ENCODE measurements around the gene HSPA1A. TPM values are rescaled to one million over a fixed set of nuclear protein-coding genes. Genes with fewer than 3 reads are reported as not detected.

The HSPA1A gene
- total RNA-seq, 1 donor from 2014 or later: 155 TPM

DNA sequence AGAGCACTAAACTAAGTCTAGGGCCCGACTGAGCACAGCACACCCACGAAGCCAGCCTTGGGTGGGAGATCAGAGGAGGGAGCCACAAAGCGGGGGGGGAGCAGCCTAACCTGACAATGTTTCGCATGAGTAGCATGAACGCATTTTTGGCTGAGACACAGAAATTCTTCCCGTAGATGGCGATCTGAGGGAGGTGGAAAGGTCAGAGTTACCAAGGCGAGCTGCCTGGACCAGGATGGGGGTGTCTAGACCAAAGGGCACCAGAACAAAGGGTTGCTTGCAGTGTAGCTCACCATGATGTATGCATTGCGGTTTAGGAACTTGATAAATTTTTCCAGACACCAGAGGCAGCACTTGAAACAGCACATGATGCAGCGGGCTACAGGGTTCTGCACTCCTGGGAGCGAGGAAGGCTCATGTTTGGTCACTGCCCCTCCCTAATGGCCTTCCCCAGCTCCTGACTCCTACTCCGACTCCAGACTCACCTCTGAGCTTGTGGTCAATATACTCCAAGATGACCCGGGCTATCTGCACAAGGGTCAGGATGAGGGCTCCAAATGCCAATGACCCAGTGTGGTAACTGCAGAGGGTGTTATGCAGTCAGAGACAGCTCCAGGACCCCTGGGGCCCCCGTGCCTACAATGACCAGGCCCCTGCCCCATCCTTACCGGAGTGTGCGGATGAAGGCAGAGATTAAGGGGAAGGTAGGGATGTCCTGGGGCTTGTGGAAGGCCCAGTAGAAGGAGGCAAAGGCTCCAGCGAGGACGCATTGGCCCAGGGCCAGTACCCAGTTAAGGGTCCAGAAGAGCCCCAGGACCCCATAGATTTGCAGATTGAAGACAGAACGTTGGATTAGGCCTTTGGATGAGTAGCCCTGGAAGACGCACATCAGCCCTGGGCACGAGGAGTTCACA lies 50.1 kb downstream of the HSPA1A start:
- no peak for DNase-seq

Other genes with a start within 250 kb of the HSPA1A start
- not detected in 2 replicates for gene LTA, start 243.3 kb upstream of the HSPA1A start, total RNA-seq
- gene TNF, start 240.0 kb upstream of the HSPA1A start, total RNA-seq: 0.17 TPM in 1 of 2 replicates, not detected in the other
- 3.4 and 30.5 TPM in 2 replicates for gene LTB, start 233.1 kb upstream of the HSPA1A start, total RNA-seq
- gene LST1, start 229.3 kb upstream of the HSPA1A start, total RNA-seq: 0.37 TPM in 1 of 2 replicates, not detected in the other
- gene NCR3, start 222.5 kb upstream of the HSPA1A start, total RNA-seq: not detected in 2 replicates
- gene AIF1, start 200.3 kb upstream of the HSPA1A start, total RNA-seq: not detected in 2 replicates
- 32.2 and 70.8 TPM in 2 replicates for gene PRRC2A, start 194.8 kb upstream of the HSPA1A start, total RNA-seq
- gene BAG6, start 162.9 kb upstream of the HSPA1A start, total RNA-seq: 133 and 309 TPM in 2 replicates
- gene APOM, start 159.6 kb upstream of the HSPA1A start, total RNA-seq: 0.34 and 0.37 TPM in 2 replicates
- 20.6 and 28.6 TPM in 2 replicates for gene C6orf47, start 154.8 kb upstream of the HSPA1A start, total RNA-seq
- 11.9 and 12.9 TPM in 2 replicates for gene GPANK1, start 150.5 kb upstream of the HSPA1A start, total RNA-seq
- gene CSNK2B, start 149.5 kb upstream of the HSPA1A start, total RNA-seq: 111 and 116 TPM in 2 replicates
- 1.8 and 3.2 TPM in 2 replicates for gene LY6G5B, start 145.6 kb upstream of the HSPA1A start, total RNA-seq
- gene LY6G5C, start 134.5 kb upstream of the HSPA1A start, total RNA-seq: 3.6 and 4.5 TPM in 2 replicates
- gene ABHD16A, start 112.2 kb upstream of the HSPA1A start, total RNA-seq: 60.7 and 66.9 TPM in 2 replicates
- gene LY6G6F, start 108.7 kb upstream of the HSPA1A start, total RNA-seq: not detected in 2 replicates
- not detected in 2 replicates for gene LY6G6D, start 100.2 kb upstream of the HSPA1A start, total RNA-seq
- gene LY6G6C, start 93.8 kb upstream of the HSPA1A start, total RNA-seq: not detected in 2 replicates
- gene MPIG6B, start 92.2 kb upstream of the HSPA1A start, total RNA-seq: not detected in 2 replicates
- 126 and 150 TPM in 2 replicates for gene DDAH2, start 86.2 kb upstream of the HSPA1A start, total RNA-seq
- gene CLIC1, start 79.0 kb upstream of the HSPA1A start, total RNA-seq: 543 and 615 TPM in 2 replicates
- 7.1 and 8.5 TPM in 2 replicates for gene MSH5, start 75.5 kb upstream of the HSPA1A start, total RNA-seq
- gene SAPCD1, start 52.9 kb upstream of the HSPA1A start, total RNA-seq: 1.4 and 2.4 TPM in 2 replicates
- 0.05 and 0.34 TPM in 2 replicates for gene VWA7, start 38.2 kb upstream of the HSPA1A start, total RNA-seq
- gene VARS1, start 19.8 kb upstream of the HSPA1A start, total RNA-seq: 39.7 and 116 TPM in 2 replicates
- gene LSM2, start 8.6 kb upstream of the HSPA1A start, total RNA-seq: 32.0 and 36.9 TPM in 2 replicates
- 0.51 and 0.85 TPM in 2 replicates for gene HSPA1L, start 260 bp upstream of the HSPA1A start, total RNA-seq
- 68.8 and 71.5 TPM in 2 replicates for gene HSPA1B, start 12.2 kb downstream of the HSPA1A start, total RNA-seq
- gene NEU1, start 47.3 kb downstream of the HSPA1A start, total RNA-seq: 66.8 and 78.1 TPM in 2 replicates
- gene SLC44A4, start 63.5 kb downstream of the HSPA1A start, total RNA-seq: 0.05 and 0.17 TPM in 2 replicates
- gene EHMT2, start 82.2 kb downstream of the HSPA1A start, total RNA-seq: 45.9 and 58.9 TPM in 2 replicates
- 3.6 and 4.9 TPM in 2 replicates for gene ZBTB12, start 86.5 kb downstream of the HSPA1A start, total RNA-seq
- gene C2, start 112.2 kb downstream of the HSPA1A start, total RNA-seq: not detected in 2 replicates
- gene CFB, start 130.6 kb downstream of the HSPA1A start, total RNA-seq: 1.6 and 2.0 TPM in 2 replicates
- gene NELFE, start 143.4 kb downstream of the HSPA1A start, total RNA-seq: 111 and 114 TPM in 2 replicates
- 37.3 and 48.2 TPM in 2 replicates for gene SKIC2, start 143.6 kb downstream of the HSPA1A start, total RNA-seq
- gene DXO, start 156.6 kb downstream of the HSPA1A start, total RNA-seq: 12.8 and 14.6 TPM in 2 replicates
- 1.5 and 2.2 TPM in 2 replicates for gene C4A, start 166.5 kb downstream of the HSPA1A start, total RNA-seq
- 1.2 and 2.6 TPM in 2 replicates for gene C4B, start 199.3 kb downstream of the HSPA1A start, total RNA-seq
- gene CYP21A2, start 222.9 kb downstream of the HSPA1A start, total RNA-seq: 0.34 TPM in 1 of 2 replicates, not detected in the other

All from dermis blood vessel endothelial cell (primary cell).